GM12878 (cell line): ENCODE results near the gene PALS2. TPM values are rescaled to one million over a fixed set of nuclear protein-coding genes. Genes with fewer than 3 reads are reported as not detected.

ENCODE experiments used
- ATAC-seq: fragments of 200-7000 bp; cut with Tn5 transposase; 3 replicates; pipeline ENCODE4 v1.9.1; 2020; ENCODE audit warnings: mild to moderate bottlenecking, moderate library complexity
- BruUV-seq: library from RNA; stranded (reverse); fragments of 400-500 nt; replicated peaks from 2 replicates; lab custom pipeline; 2021; lab: Mats Ljungman, UMichigan
- CTCF ChIA-PET: fragments of 300-600 bp; sonication (Branson Sonifier 250); formaldehyde crosslinking; extraction: SDS; loops from one replicate; lab custom pipeline; 2021; ENCODE audit warnings: inconsistent platforms; lab: Yijun Ruan, JAX
- POLR2A ChIA-PET: fragments of 350-600 bp; formaldehyde crosslinking; extraction: SDS; loops from one replicate; lab custom pipeline; 2021; ENCODE audit warnings: inconsistent platforms; lab: Charles Lee
- RAD21 ChIA-PET: fragments of 300-600 bp; sonication (Branson Sonifier 250); formaldehyde crosslinking; loops from one replicate; lab custom pipeline; 2023; ENCODE audit warnings: antibody characterized with exemption; ENCODE audit not compliant: unreplicated experiment; lab: Charles Lee
- SMC1A ChIA-PET: fragments of 300-600 bp; sonication (Branson Sonifier 250); formaldehyde crosslinking; loops from one replicate; lab custom pipeline; 2023; ENCODE audit not compliant: unreplicated experiment, uncharacterized antibody; lab: Charles Lee
- DNase-seq: peaks from one replicate; pipeline ENCODE4 v3.0.0-alpha.2; 2011; ENCODE audit warnings: low read depth, low spot score
- FAIRE-seq: peaks from 3 replicates; lab custom pipeline; 2011; peaks lifted over from hg19 to GRCh38; lab: Jason Lieb, UNC
- H2AFZ ChIP-seq: 2 replicates; pipeline ENCODE4 v1.6.0; 2011; ENCODE audit warnings: low read depth, low read length, control low read depth; ENCODE audit not compliant: control insufficient read depth
- H3K27ac ChIP-seq: 2 replicates; pipeline ENCODE4 v1.5.1; 2011; ENCODE audit warnings: control low read depth; ENCODE audit not compliant: control insufficient read depth, insufficient read depth
- H3K27me3 ChIP-seq, 2 experiments: replicated peaks in 1 of 2; 2 replicates each; pipeline versions ENCODE4 v1.6.0 to v1.6.1; 2011; ENCODE audit warnings: low read length in 1 of 2; ENCODE audit not compliant: control insufficient read depth in 2 of 2, insufficient read depth in 2 of 2
- H3K36me3 ChIP-seq, 2 experiments: 2 replicates each; pipeline ENCODE4 v1.5.1; 2011; ENCODE audit warnings: low read length in 1 of 2; ENCODE audit not compliant: control insufficient read depth in 2 of 2, insufficient read depth in 2 of 2
- H3K4me1 ChIP-seq: 2 replicates; pipeline ENCODE4 v1.6.1; 2011; ENCODE audit warnings: mild to moderate bottlenecking, low read length, moderate library complexity, mixed read lengths; ENCODE audit not compliant: control insufficient read depth, insufficient read depth
- H3K4me2 ChIP-seq: 2 replicates; pipeline ENCODE4 v1.6.0; 2011; ENCODE audit warnings: control low read depth; ENCODE audit not compliant: control insufficient read depth, insufficient read depth
- H3K4me3 ChIP-seq: fragments of 200-600 bp; sonication (generic); 2 replicates; pipeline ENCODE4 v1.5.1; 2016
- H3K79me2 ChIP-seq: 2 replicates; pipeline ENCODE4 v1.6.0; 2011; ENCODE audit warnings: low read length; ENCODE audit not compliant: control insufficient read depth, insufficient read depth
- H3K9ac ChIP-seq: 2 replicates; pipeline ENCODE4 v1.8.0; 2011; ENCODE audit warnings: low read length, control low read depth, mixed read lengths; ENCODE audit not compliant: control insufficient read depth, insufficient read depth
- H3K9me3 ChIP-seq: replicated peaks from 3 replicates; pipeline ENCODE4 v1.5.1; 2011; ENCODE audit warnings: mild to moderate bottlenecking, low read length; ENCODE audit not compliant: control insufficient read depth, insufficient read depth
- H4K20me1 ChIP-seq: 2 replicates; pipeline ENCODE4 v1.6.0; 2011; ENCODE audit not compliant: control insufficient read depth, insufficient read depth
- BCLAF1 ChIP-seq: fragments of 450-650 bp; IDR thresholded peaks from 2 replicates; pipeline ENCODE4 v1.6.1; 2017; ENCODE audit warnings: antibody characterized with exemption, mild to moderate bottlenecking, moderate library complexity
- CTCF ChIP-seq, 3 experiments: IDR thresholded peaks in 2 of 3; conservative IDR thresholded peaks in 1 of 3; 2 replicates each; pipeline ENCODE4 v1.5.1; 2011; ENCODE audit warnings: low read depth in 3 of 3, low read length in 3 of 3, mild to moderate bottlenecking in 3 of 3, control low read depth in 2 of 3, moderate library complexity in 2 of 3, inconsistent platforms in 1 of 3, mixed read lengths in 1 of 3; ENCODE audit not compliant: control insufficient read depth in 2 of 3, insufficient read depth in 1 of 3; ENCODE audit errors: extremely low read depth in 1 of 3
- KDM1A ChIP-seq: fragments of 200-600 bp; sonication (generic); IDR thresholded peaks from 2 replicates; pipeline ENCODE4 v1.6.1; 2016; ENCODE audit warnings: borderline replicate concordance
- NFXL1 ChIP-seq: fragments of 450-650 bp; IDR thresholded peaks from 2 replicates; pipeline ENCODE4 v1.6.1; 2017; ENCODE audit warnings: antibody characterized with exemption, mild to moderate bottlenecking, borderline replicate concordance
- PML ChIP-seq: IDR thresholded peaks from 2 replicates; pipeline ENCODE4 v1.6.1; 2012; ENCODE audit warnings: low read length, inconsistent platforms
- POLR2A ChIP-seq: IDR thresholded peaks from 2 replicates; pipeline ENCODE4 v1.6.1; 2011; ENCODE audit warnings: low read depth, mild to moderate bottlenecking, low read length
- RAD21 ChIP-seq: IDR thresholded peaks from 2 replicates; pipeline ENCODE4 v1.6.1; 2011; ENCODE audit warnings: mild to moderate bottlenecking, low read depth, low read length, moderate library complexity; ENCODE audit not compliant: insufficient read depth
- WGBS: methylation state at CpG from one replicate; pipeline ENCODE4 v1.1.6; 2016; ENCODE audit warnings: low lambda C conversion rate; ENCODE audit not compliant: insufficient replicate concordance, insufficient coverage; ENCODE audit errors: missing lambda C conversion rate; 5-methylcytosine and 5-hydroxymethylcytosine counted together
- in situ Hi-C: fragments of 300-500 bp; cut with MboI; formaldehyde crosslinking; loops from 9 replicates; pipeline ENCODE4 v1.14.3; 2018; ENCODE audit warnings: mixed read lengths
- intact Hi-C: fragments of 100-400 bp; cut with micrococcal nuclease; formaldehyde crosslinking; loops from one replicate; pipeline ENCODE4 v1.14.2; 2022; ENCODE audit not compliant: unreplicated experiment
- polyA plus RNA-seq, 11 experiments: library from polyadenylated mRNA; depleted of rRNA in 4 of 11; unstranded in 6 of 11; stranded (reverse) in 5 of 11; fragments of >200 nt; fragmentation: Nextera tagmentation in 4 of 11; fragmentation: Illumina TruSeq in 1 of 11; extraction: Ambion mirVana in 4 of 11; extraction: Trizol in 1 of 11; gene quantifications; 1 replicate in 1 of 11; 2 replicates in 10 of 11; pipeline versions ENCODE4 v1.2.1 to v1.2.3, GENCODE V29; 2011 to 2016; ENCODE audit warnings: inconsistent platforms in 2 of 11, missing spikeins in 2 of 11, low read depth in 1 of 11
- total RNA-seq, 4 experiments: library from RNA; depleted of rRNA in 3 of 4; stranded (reverse); fragments of >200 nt in 3 of 4; fragmentation: Illumina TruSeq in 1 of 4; extraction: Trizol in 1 of 4; gene quantifications; 2 replicates each; pipeline versions ENCODE4 v1.2.1 to v1.2.3, GENCODE V29; 2013 to 2021

The PALS2 gene
- total and polyA plus RNA-seq, 10 of the 15 experiments (the other 5 are each of a cell fraction or from before 2014, with no cell fraction given), result 10.7 to 53.5 (median 20.1) TPM

- H2AFZ ChIP-seq, result no peak overlapping the region
- BruUV-seq, result no TSS peak
- no peaks in the 10 kb centered on the region for H3K36me3 ChIP-seq
- no peaks in the 10 kb centered on the region for H3K27me3 ChIP-seq
- H3K79me2 ChIP-seq, result peaks cover 65% of the 10 kb centered on the region
- H3K4me1 ChIP-seq, result peaks cover 24% of the 10 kb centered on the region
- DNase-seq (no peak), FAIRE-seq (no peak), ATAC-seq (no peak)
- H3K9me3 ChIP-seq, result no peaks in the 10 kb centered on the region; the same call in 2 of the 3 replicates
- no peak overlapping the region for H3K4me3 ChIP-seq
- no peak overlapping the region; the same call in 1 of the 2 replicates for H3K9ac ChIP-seq
- peak overlapping the region; percentile 34; the same call in 1 of the 2 replicates for H3K27ac ChIP-seq
- H4K20me1 ChIP-seq, result no peaks in the 10 kb centered on the region
- CTCF ChIA-PET, result interaction anchor here (0.6 to 11.2 kb wide), 12 partner anchors 9 to 502 kb away, joined by 3 to 147 read pairs (median 4); partner anchors contain the start of gene PALS2
- 0% methylated on average over 1 of the region's 1 CpG for WGBS
- in situ Hi-C loops (no loop called here), intact Hi-C loops (no loop called here)
- no peak for TF ChIP-seq NFXL1
- 0 out of 2 replicates have a peak, but pooled peaks have one; percentile 38 for TF ChIP-seq PML
- peak; percentile 43; the same call in 1 of the 2 replicates for TF ChIP-seq RAD21
- TF ChIP-seq POLR2A, result no peak
- TF ChIP-seq KDM1A, result no peak
- TF ChIP-seq CTCF (IDR thresholded peaks at IDR 0.05 in 2 of 3, conservative IDR thresholded peaks at IDR 0.05 in 1 of 3; ENCODE audit: control insufficient read depth in 2 of 3, extremely low read depth in 1 of 3, insufficient read depth in 1 of 3, low read depth in 3 of 3, low read length in 3 of 3), result peak in 2 of 3 experiments; percentile 25 to 35; a peak in 3 of 6 replicates
- TF ChIP-seq BCLAF1, result no peak
- SMC1A ChIA-PET, result interaction anchor here (1.0 to 10.2 kb wide), 8 partner anchors 9 to 76 kb away, joined by 3 to 82 read pairs (median 4); partner anchors contain the start of gene PALS2
- POLR2A ChIA-PET, result no interaction called here
- RAD21 ChIA-PET, result interaction anchor here (3.0 to 5.4 kb wide), 2 partner anchors 15 to 74 kb away, joined by 17 to 48 read pairs; no protein-coding TSS in a partner anchor
- H3K4me2 ChIP-seq, result no peak overlapping the region; the same call in 1 of the 2 replicates
These were observed 17.9 kb downstream of the PALS2 start for GRCh38 chr7:24591152-24591551.
